ENCODE measurements around the gene TMCC1. TPM values are rescaled to one million over a fixed set of nuclear protein-coding genes. Genes with fewer than 3 reads are reported as not detected.

The TMCC1 gene
- polyA plus RNA-seq, 1 of the 3 experiments (the other 2 are of a cell fraction) = 7.2 TPM

DNA sequence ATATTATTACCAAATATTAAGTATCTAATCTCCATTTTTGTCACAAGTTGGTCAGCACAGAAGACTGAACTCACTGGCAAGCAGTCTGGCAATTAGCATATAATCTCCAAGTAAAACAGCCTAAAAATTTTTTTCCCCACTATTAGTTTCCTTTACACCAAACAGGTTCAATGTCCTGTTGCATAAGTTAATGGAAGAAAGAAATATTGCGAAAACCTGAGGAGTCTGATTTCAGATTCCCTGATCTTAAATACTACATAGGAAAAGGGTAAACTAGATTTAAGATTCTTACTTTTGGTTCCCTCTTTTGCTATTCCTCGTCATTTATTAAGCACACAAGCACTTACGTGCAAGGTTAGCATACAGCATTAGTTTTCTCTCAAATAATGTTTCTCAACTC lies 153.9 kb downstream of the TMCC1 start:
- Histone ChIP-seq H3K79me2 (ENCODE audit: insufficient read depth) (no peaks in the 10 kb centered on the region), H4K20me1 (ENCODE audit: insufficient read depth) (no peaks in the 10 kb centered on the region; the same call in 1 of the 2 replicates)
- POLR2A ChIA-PET = no interaction called here

DNA sequence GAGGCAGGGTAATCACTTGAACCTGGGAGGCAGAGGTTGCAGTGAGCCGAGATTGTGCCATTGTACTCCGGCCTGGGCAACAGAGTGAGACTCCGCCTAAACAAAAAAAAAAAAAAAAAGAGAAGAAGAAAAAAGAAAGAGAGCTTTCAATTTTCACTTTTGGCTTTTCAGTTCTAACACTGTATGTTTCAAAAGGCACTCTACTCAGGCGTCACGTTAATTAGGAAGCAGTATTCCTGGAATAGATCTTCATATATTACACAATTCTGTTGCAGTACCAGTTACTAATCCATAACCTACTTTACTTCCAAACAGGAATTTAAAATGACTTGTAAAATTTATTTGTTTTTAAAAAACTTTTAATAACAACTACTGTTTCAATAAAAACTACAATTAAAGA lies 155.3 kb downstream of the TMCC1 start:
- H3K9ac ChIP-seq = no peak overlapping the region
- H2AFZ ChIP-seq (ENCODE audit: low read depth) = no peak overlapping the region
- WGBS (ENCODE audit: low lambda C conversion rate) = 96% methylated on average over 5 of the region's 5 CpGs
- no peaks in the 10 kb centered on the region for H3K79me2 ChIP-seq (ENCODE audit: insufficient read depth)
- peaks cover 0 to 3% of the 10 kb centered on the region in 2 experiments for H3K36me3 ChIP-seq (replicated peaks in 1 of 2; ENCODE audit: control insufficient read depth in 1 of 2, insufficient read depth in 2 of 2, low read length in 1 of 2)
- no peak overlapping the region for H3K4me3 ChIP-seq (ENCODE audit: low read depth in 2 of 2, low read length in 1 of 2)
- H3K9me2 ChIP-seq = no peaks in the 10 kb centered on the region
- no peaks in the 10 kb centered on the region for H3F3A ChIP-seq (replicated peaks; ENCODE audit: insufficient read depth)
- ChIA-PET CTCF (no interaction called here), POLR2A (no interaction called here)
- H3K27me3 ChIP-seq (ENCODE audit: insufficient read depth) = no peaks in the 10 kb centered on the region
- H3K9me3 ChIP-seq = no peaks in the 10 kb centered on the region
- no peak overlapping the region for H3K27ac ChIP-seq (ENCODE audit: low read depth in 2 of 2, low read length in 1 of 2)
- no peak for DNase-seq
- H3K4me2 ChIP-seq = no peak overlapping the region
- no peaks in the 10 kb centered on the region for H4K20me1 ChIP-seq (ENCODE audit: insufficient read depth)
- H3K4me1 ChIP-seq (ENCODE audit: control insufficient read depth in 1 of 2, insufficient read depth in 2 of 2, low read depth in 1 of 2, low read length in 1 of 2) = peaks cover 2 to 6% of the 10 kb centered on the region in 2 experiments; a peak in 2 of 4 replicates
- TF ChIP-seq SMC3 (IDR thresholded peaks at IDR 0.05; ENCODE audit: low read depth, low read length) = no peak
- no peak for TF ChIP-seq NRF1 (IDR thresholded peaks at IDR 0.05; ENCODE audit: low read depth, low read length)
- no peak for TF ChIP-seq MXI1 (IDR thresholded peaks at IDR 0.05; ENCODE audit: low read depth, low read length)
- TF ChIP-seq CHD2 (IDR thresholded peaks at IDR 0.05; ENCODE audit: low read length, partially characterized antibody) = no peak
- no peak for TF ChIP-seq FOSL2 (IDR thresholded peaks at IDR 0.05; ENCODE audit: borderline replicate concordance, low read depth)
- no peak for TF ChIP-seq TEAD4 (IDR thresholded peaks at IDR 0.05; ENCODE audit: borderline replicate concordance, insufficient read depth)
- no peak for TF ChIP-seq TAF1 (IDR thresholded peaks at IDR 0.05; ENCODE audit: borderline replicate concordance, low read depth, low read length)
- no peak for TF ChIP-seq USF1 (IDR thresholded peaks at IDR 0.05; ENCODE audit: borderline replicate concordance, low read depth)
- no peak for TF ChIP-seq JUND (IDR thresholded peaks at IDR 0.05)
- TF ChIP-seq RAD21 (IDR thresholded peaks at IDR 0.05; ENCODE audit: low read length) = no peak
- no peak for TF ChIP-seq YY1 (IDR thresholded peaks at IDR 0.05; ENCODE audit: low read depth)
- TF ChIP-seq RFX5 (IDR thresholded peaks at IDR 0.05; ENCODE audit: low read length) = no peak
- TF ChIP-seq, protein P1, sequence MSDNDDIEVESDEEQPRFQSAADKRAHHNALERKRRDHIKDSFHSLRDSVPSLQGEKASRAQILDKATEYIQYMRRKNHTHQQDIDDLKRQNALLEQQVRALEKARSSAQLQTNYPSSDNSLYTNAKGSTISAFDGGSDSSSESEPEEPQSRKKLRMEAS (IDR thresholded peaks at IDR 0.05; ENCODE audit: low read depth) = no peak
- TF ChIP-seq EP300 (IDR thresholded peaks at IDR 0.05; ENCODE audit: borderline replicate concordance in 1 of 2, low read depth in 1 of 2, low read length in 1 of 2) = no peak
- TF ChIP-seq CTCF (IDR thresholded peaks at IDR 0.05) = no peak
- TF ChIP-seq IRF3 (IDR thresholded peaks at IDR 0.05; ENCODE audit: low read depth, low read length) = no peak

More for the DNA sequence above, 153.9 kb downstream of the TMCC1 start:
- no peak for TF ChIP-seq MEF2A (IDR thresholded peaks at IDR 0.05; ENCODE audit: borderline replicate concordance, low read depth)
- TF ChIP-seq, protein P1 (IDR thresholded peaks at IDR 0.05; ENCODE audit: low read depth) = no peak
- TF ChIP-seq SMC3 (IDR thresholded peaks at IDR 0.05; ENCODE audit: low read depth, low read length) = no peak
- TF ChIP-seq RFX5 (IDR thresholded peaks at IDR 0.05; ENCODE audit: low read length) = no peak
- TF ChIP-seq FOXM1 (IDR thresholded peaks at IDR 0.05; ENCODE audit: low read depth) = no peak
- no peak for TF ChIP-seq TCF12 (IDR thresholded peaks at IDR 0.05)
- TF ChIP-seq MXI1 (IDR thresholded peaks at IDR 0.05; ENCODE audit: low read depth, low read length) = no peak
- no peak for TF ChIP-seq ZBTB33 (IDR thresholded peaks at IDR 0.05; ENCODE audit: borderline replicate concordance, low read depth)
- H3K27me3 ChIP-seq (ENCODE audit: insufficient read depth) = no peaks in the 10 kb centered on the region
- no peak overlapping the region for H3K9ac ChIP-seq
- H3K9me3 ChIP-seq = no peaks in the 10 kb centered on the region
- WGBS (ENCODE audit: low lambda C conversion rate) = 92% methylated on average over 3 of the region's 3 CpGs
- no peak overlapping the region for H3K27ac ChIP-seq (ENCODE audit: low read depth in 2 of 2, low read length in 1 of 2)
- no peaks in the 10 kb centered on the region for H3F3A ChIP-seq (replicated peaks; ENCODE audit: insufficient read depth)
- H3K4me3 ChIP-seq (ENCODE audit: low read depth in 2 of 2, low read length in 1 of 2) = no peak overlapping the region
- peaks cover 0 to 3% of the 10 kb centered on the region in 2 experiments for H3K36me3 ChIP-seq (replicated peaks in 1 of 2; ENCODE audit: control insufficient read depth in 1 of 2, insufficient read depth in 2 of 2, low read length in 1 of 2)
- no peak overlapping the region for H3K4me2 ChIP-seq
- H3K4me1 ChIP-seq (ENCODE audit: control insufficient read depth in 1 of 2, insufficient read depth in 2 of 2, low read depth in 1 of 2, low read length in 1 of 2) = peaks cover 2 to 6% of the 10 kb centered on the region in 2 experiments; a peak in 2 of 4 replicates
- H2AFZ ChIP-seq (ENCODE audit: low read depth) = no peak overlapping the region
- CTCF ChIA-PET = no interaction called here
- no peak for DNase-seq
- no peaks in the 10 kb centered on the region for H3K9me2 ChIP-seq
